HepG2 (cell line): Measurements from ENCODE around the gene SYNE3. TPM values are rescaled to one million over a fixed set of nuclear protein-coding genes. Genes with fewer than 3 reads are reported as not detected.
A peak's percentile ranks its signal among the peaks of the same experiment; 100 is the strongest.

ENCODE experiments used
- ATAC-seq: fragments of 200-7000 bp; cut with Tn5 transposase; 3 replicates; pipeline ENCODE4 v1.9.1; 2020; ENCODE audit warnings: mild to moderate bottlenecking, moderate library complexity
- BruUV-seq: library from RNA; stranded (reverse); fragments of 400-500 nt; replicated peaks from 2 replicates; lab custom pipeline; 2021; lab: Mats Ljungman, UMichigan
- CTCF ChIA-PET: fragments of 300-600 bp; formaldehyde crosslinking; extraction: SDS; loops from one replicate; lab custom pipeline; 2021; ENCODE audit warnings: low total read pairs, inconsistent platforms, low intra/inter-chr PET ratio; lab: Yijun Ruan, JAX
- POLR2A ChIA-PET: fragments of 350-600 bp; sonication (Branson Sonifier 250); formaldehyde crosslinking; loops from one replicate; lab custom pipeline; 2020; ENCODE audit warnings: antibody characterized with exemption, inconsistent platforms; lab: Yijun Ruan, JAX
- DNase-seq: peaks from one replicate; pipeline ENCODE4 v3.0.0-alpha.2; 2015; ENCODE audit warnings: low spot score
- FAIRE-seq: peaks from 3 replicates; lab custom pipeline; 2011; peaks lifted over from hg19 to GRCh38; lab: Jason Lieb, UNC
- H2AFZ ChIP-seq: one replicate; pipeline ENCODE4 v1.6.1; 2011; ENCODE audit warnings: low read length, inconsistent platforms
- H3K27ac ChIP-seq: fragments of 300-600 bp; 3 replicates; pipeline ENCODE4 v1.8.0; 2011; ENCODE audit warnings: mixed run types, mild to moderate bottlenecking, mixed read lengths, low read length, inconsistent platforms; ENCODE audit not compliant: insufficient read depth; ENCODE audit errors: extremely low read length
- H3K27me3 ChIP-seq, 2 experiments: fragments of 200-600 bp in 1 of 2; 2 replicates in 1 of 2; 3 replicates in 1 of 2; pipeline versions ENCODE4 v1.6.0 to v1.8.0; 2011; ENCODE audit warnings: low read length in 2 of 2, mild to moderate bottlenecking in 2 of 2, moderate library complexity in 2 of 2, inconsistent platforms in 1 of 2; ENCODE audit not compliant: insufficient read depth in 2 of 2, control insufficient read depth in 1 of 2
- H3K36me3 ChIP-seq, 2 experiments: fragments of 200-600 bp in 1 of 2; replicated peaks in 1 of 2; 2 replicates in 1 of 2; 3 replicates in 1 of 2; pipeline versions ENCODE4 v1.5.1 to v1.8.0; 2011; ENCODE audit warnings: low read length in 2 of 2, inconsistent platforms in 1 of 2; ENCODE audit not compliant: insufficient read depth in 2 of 2, control insufficient read depth in 1 of 2
- H3K4me1 ChIP-seq: 2 replicates; pipeline ENCODE4 v1.5.1; 2012; ENCODE audit warnings: low read length, inconsistent platforms; ENCODE audit not compliant: insufficient read depth
- H3K4me2 ChIP-seq: 2 replicates; pipeline ENCODE4 v1.6.0; 2011; ENCODE audit warnings: low read depth, low read length, inconsistent platforms
- H3K4me3 ChIP-seq, 3 experiments: fragments of 200-600 bp in 1 of 3; sonication (generic), shearing (Covaris generic) in 1 of 3; replicated peaks in 1 of 3; 2 replicates each; pipeline ENCODE4 v1.5.1; 2011 to 2016; ENCODE audit warnings: low read length in 3 of 3, inconsistent platforms in 2 of 3, low read depth in 2 of 3, mild to moderate bottlenecking in 2 of 3, control low read depth in 1 of 3, mixed read lengths in 1 of 3; ENCODE audit not compliant: insufficient read depth in 1 of 3
- H3K79me2 ChIP-seq: one replicate; pipeline ENCODE4 v1.6.1; 2011; ENCODE audit warnings: low read length, inconsistent platforms; ENCODE audit not compliant: insufficient read depth
- H3K9ac ChIP-seq: 2 replicates; pipeline ENCODE4 v1.6.0; 2011; ENCODE audit warnings: mild to moderate bottlenecking, low read depth, low read length, inconsistent platforms; ENCODE audit not compliant: insufficient read depth
- H3K9me3 ChIP-seq: 2 replicates; pipeline ENCODE4 v1.5.1; 2012; ENCODE audit warnings: mild to moderate bottlenecking, low read length
- H4K20me1 ChIP-seq: 2 replicates; pipeline ENCODE4 v1.6.0; 2011; ENCODE audit warnings: inconsistent platforms, mild to moderate bottlenecking, low read length, moderate library complexity; ENCODE audit not compliant: insufficient read depth
- DNMT1 ChIP-seq: sonication (generic); formaldehyde crosslinking; IDR thresholded peaks from 2 replicates; pipeline ENCODE4 v1.5.1; 2020; ENCODE audit warnings: mild to moderate bottlenecking, missing genetic modification reagents
- NFE2 ChIP-seq: sonication (generic); formaldehyde crosslinking; IDR thresholded peaks from 2 replicates; pipeline ENCODE4 v1.4.0; 2020; ENCODE audit warnings: missing genetic modification reagents
- SMAD9 ChIP-seq: sonication (generic); formaldehyde crosslinking; IDR thresholded peaks from 2 replicates; pipeline ENCODE4 v1.5.1; 2020; ENCODE audit warnings: mild to moderate bottlenecking, missing genetic modification reagents
- ZNF124 ChIP-seq: sonication (generic); formaldehyde crosslinking; IDR thresholded peaks from 2 replicates; pipeline ENCODE4 v1.4.0; 2020; ENCODE audit warnings: missing genetic modification reagents
- ZNF343 ChIP-seq: sonication (generic); formaldehyde crosslinking; IDR thresholded peaks from 2 replicates; pipeline ENCODE4 v1.4.0; 2020; ENCODE audit warnings: mild to moderate bottlenecking, missing genetic modification reagents
- ZNF441 ChIP-seq: sonication (generic); formaldehyde crosslinking; IDR thresholded peaks from 2 replicates; pipeline ENCODE4 v1.7.0; 2021; ENCODE audit warnings: missing genetic modification reagents, borderline replicate concordance
- ZNF678 ChIP-seq: sonication (generic); formaldehyde crosslinking; IDR thresholded peaks from 2 replicates; pipeline ENCODE4 v1.4.0; 2020; ENCODE audit warnings: mild to moderate bottlenecking, missing genetic modification reagents
- ZNF709 ChIP-seq: sonication (generic); formaldehyde crosslinking; IDR thresholded peaks from 2 replicates; pipeline ENCODE4 v1.5.0; 2020; ENCODE audit warnings: mild to moderate bottlenecking, missing genetic modification reagents
- ZNF782 ChIP-seq: sonication (generic); formaldehyde crosslinking; IDR thresholded peaks from 2 replicates; pipeline ENCODE4 v1.4.0; 2020; ENCODE audit warnings: missing genetic modification reagents, mild to moderate bottlenecking, borderline replicate concordance
- WGBS: methylation state at CpG from one replicate; pipeline ENCODE4 v1.1.6; 2017; ENCODE audit warnings: low lambda C conversion rate; 5-methylcytosine and 5-hydroxymethylcytosine counted together
- in situ Hi-C: cut with HindIII; loops from 2 replicates; pipeline ENCODE4 v1.10.0; 2017; ENCODE audit warnings: low pct_unique_long_range_greater_than_20kb; ENCODE audit not compliant: extremely low pct_ligation_motif_present
- intact Hi-C: fragments of 100-400 bp; cut with micrococcal nuclease; formaldehyde crosslinking; loops from one replicate; pipeline ENCODE4 v1.10.0; 2022; ENCODE audit not compliant: unreplicated experiment
- polyA plus RNA-seq, 8 experiments: library from polyadenylated mRNA; depleted of rRNA in 3 of 8; stranded (reverse) in 7 of 8; unstranded in 1 of 8; fragments of >200 nt; fragmentation: Illumina TruSeq in 4 of 8; extraction: Trizol in 4 of 8; gene quantifications; 2 replicates each; pipeline versions ENCODE4 v1.2.1 to v1.2.3, GENCODE V29; 2011 to 2016; ENCODE audit warnings: low read depth in 4 of 8, missing spikeins in 1 of 8, mixed read lengths in 1 of 8; ENCODE audit not compliant: insufficient read depth in 1 of 8
- total RNA-seq, 5 experiments: library from RNA; depleted of rRNA; stranded (reverse); fragments of >200 nt; fragmentation: Illumina TruSeq; extraction: Trizol; gene quantifications; 2 replicates each; pipeline ENCODE4 v1.2.3, GENCODE V29; 2016; ENCODE audit warnings: low read depth in 1 of 5

The SYNE3 gene
- total and polyA plus RNA-seq, 2 of the 13 experiments (the other 11 are each of a cell fraction or from before 2014, with no cell fraction given) = 7.8 to 8.0 TPM

- TF ChIP-seq SMAD9 (CRISPR knock-in tag) = no peak
- no peak for TF ChIP-seq ZNF124 (CRISPR knock-in tag)
- no peak for TF ChIP-seq DNMT1 (CRISPR knock-in tag)
- no peak for TF ChIP-seq ZNF678 (CRISPR knock-in tag)
- TF ChIP-seq ZNF782 (CRISPR knock-in tag) = no peak
- in situ Hi-C loops = no loop called here
- no peak overlapping the region for H2AFZ ChIP-seq
- H3K4me2 ChIP-seq = no peak overlapping the region
- WGBS = 85% methylated on average over 14 of the region's 14 CpGs
- H3K9ac ChIP-seq = no peak overlapping the region
- POLR2A ChIA-PET = no interaction called here
- peaks cover 0 to 1% of the 10 kb centered on the region in 2 experiments; a peak in 2 of 5 replicates for H3K36me3 ChIP-seq
- H3K79me2 ChIP-seq = peaks cover 13% of the 10 kb centered on the region
- H3K27ac ChIP-seq = no peak overlapping the region
- H3K4me3 ChIP-seq = no peak overlapping the region
- intact Hi-C loops = no loop called here
- H3K4me1 ChIP-seq = peaks cover 68% of the 10 kb centered on the region
- no peak for FAIRE-seq
- BruUV-seq = no TSS peak
- CTCF ChIA-PET = no interaction called here
- no peaks in the 10 kb centered on the region for H3K9me3 ChIP-seq
- ATAC-seq = no peak
- DNase-seq = no peak
- no peaks in the 10 kb centered on the region for H3K27me3 ChIP-seq
- H4K20me1 ChIP-seq = peaks cover 11% of the 10 kb centered on the region; the same call in 1 of the 2 replicates
Observed at GRCh38 chr14:95502381-95502950, 14.0 kb downstream of the SYNE3 start.

GRCh38 chr14:95500772-95501401 is 15.6 kb downstream of the SYNE3 start:
- H2AFZ ChIP-seq = no peak overlapping the region
- no peaks in the 10 kb centered on the region for H3K27me3 ChIP-seq
- peaks cover 11% of the 10 kb centered on the region; the same call in 1 of the 2 replicates for H4K20me1 ChIP-seq
- H3K9ac ChIP-seq = 0 out of 2 replicates have a peak overlapping the region, but pooled peaks have one; percentile 21
- no peaks in the 10 kb centered on the region for H3K9me3 ChIP-seq
- FAIRE-seq (no peak), ATAC-seq (peak; percentile 51), DNase-seq (no peak)
- H3K27ac ChIP-seq = peak overlapping the region; percentile 43
- peaks cover 83% of the 10 kb centered on the region for H3K4me1 ChIP-seq
- peak overlapping the region in 1 of 3 experiments; percentile 43; a peak in 1 of 6 replicates for H3K4me3 ChIP-seq
- in situ Hi-C loops = no loop called here
- intact Hi-C loops = loop anchor here (2.0 kb wide), 1 partner anchor 48 kb away; no protein-coding TSS in a partner anchor
- WGBS = 79% methylated on average over 12 of the region's 14 CpGs
- peak overlapping the region; percentile 55 for H3K4me2 ChIP-seq
- H3K36me3 ChIP-seq = no peaks in the 10 kb centered on the region; a peak in 2 of 5 replicates
- peaks cover 16% of the 10 kb centered on the region for H3K79me2 ChIP-seq
- ChIA-PET POLR2A (interaction anchor here (0.6 to 3.2 kb wide), 7 partner anchors 15 to 57 kb away, joined by 3 to 20 read pairs (median 6); partner anchors contain the start of genes GLRX5 and SYNE3), CTCF (no interaction called here)
- BruUV-seq = no TSS peak
- TF ChIP-seq NFE2 = no peak
- no peak for TF ChIP-seq ZNF709 (CRISPR knock-in tag)
- TF ChIP-seq ZNF441 = no peak
- TF ChIP-seq ZNF343 (CRISPR knock-in tag) = no peak
